Measurements from ENCODE around the gene CHST8.
"Not testable (repeated sequence)": the region's sequence is repeated elsewhere in the genome, so short reads cannot be mapped to it uniquely, and the experiment has no call there.

The CHST8 gene

DNA sequence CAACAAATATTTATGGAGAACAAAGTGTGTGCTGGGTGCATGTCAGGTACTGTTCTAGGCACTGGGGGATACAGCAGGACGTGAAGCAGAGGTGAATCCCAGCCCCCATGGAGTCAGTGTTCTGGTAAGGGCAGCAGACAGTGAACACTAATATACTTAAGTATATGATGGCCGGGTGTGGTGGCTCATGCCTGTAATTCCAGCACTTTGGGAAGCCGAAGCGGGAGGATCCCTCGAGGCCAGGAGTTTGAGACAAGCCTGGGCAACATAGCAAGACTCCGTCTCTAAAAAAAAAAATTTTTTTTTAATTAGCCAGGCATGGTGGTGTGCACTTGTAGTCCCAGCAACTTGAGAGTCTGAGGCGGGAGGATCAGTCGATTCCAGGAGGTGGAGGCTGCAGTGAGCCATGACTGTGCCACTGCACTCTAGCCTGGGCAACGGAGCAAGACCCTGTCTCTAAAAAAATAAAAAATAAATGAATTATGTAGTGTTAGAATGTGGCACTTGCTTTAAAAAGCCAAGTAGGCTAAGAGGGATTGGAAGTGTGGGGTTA, 22.6 kb downstream of the CHST8 start:
- DNase-seq (ENCODE audit: low read depth): no peak

DNA sequence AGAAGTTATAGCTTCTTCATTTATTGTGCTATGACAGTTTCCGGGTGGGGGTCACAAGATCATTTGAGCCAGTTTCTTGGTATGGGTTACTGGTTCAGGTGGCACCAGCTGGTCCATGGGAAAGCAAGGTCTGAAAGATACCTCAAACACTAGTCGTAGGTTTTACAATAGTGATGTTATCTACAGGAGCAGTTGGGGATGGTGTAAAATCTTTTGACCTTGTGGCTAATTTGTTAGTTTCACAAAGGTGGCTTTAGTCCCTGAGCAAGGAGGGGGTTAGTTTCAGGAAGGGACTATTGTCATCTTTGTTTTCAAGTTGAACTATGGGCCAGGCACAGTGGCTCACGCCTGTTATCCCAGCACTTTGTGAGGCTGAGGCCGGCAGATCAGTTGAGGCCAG, 24.6 kb downstream of the CHST8 start:
- no peak for DNase-seq (ENCODE audit: low read depth)

DNA sequence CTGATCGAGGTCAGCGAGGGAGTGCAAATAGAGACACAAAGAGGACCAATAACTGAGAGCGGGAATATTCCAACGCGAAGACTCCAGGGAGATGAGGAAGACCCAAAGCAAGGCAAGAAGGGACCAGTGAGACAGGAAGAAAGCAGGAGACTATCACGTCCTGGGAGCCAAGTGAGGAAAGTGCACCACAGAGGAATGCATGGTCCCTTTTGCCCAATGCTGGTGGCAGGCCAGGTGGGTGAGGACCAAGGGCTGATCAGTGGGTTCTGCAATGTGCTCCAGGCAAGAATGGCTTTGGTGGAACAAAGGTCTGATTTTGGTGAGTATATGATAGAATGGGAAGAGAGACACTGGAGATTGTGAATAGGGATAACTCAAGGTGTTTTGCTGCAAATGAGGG, 25.4 kb downstream of the CHST8 start:
- DNase-seq (ENCODE audit: low read depth): no peak

DNA sequence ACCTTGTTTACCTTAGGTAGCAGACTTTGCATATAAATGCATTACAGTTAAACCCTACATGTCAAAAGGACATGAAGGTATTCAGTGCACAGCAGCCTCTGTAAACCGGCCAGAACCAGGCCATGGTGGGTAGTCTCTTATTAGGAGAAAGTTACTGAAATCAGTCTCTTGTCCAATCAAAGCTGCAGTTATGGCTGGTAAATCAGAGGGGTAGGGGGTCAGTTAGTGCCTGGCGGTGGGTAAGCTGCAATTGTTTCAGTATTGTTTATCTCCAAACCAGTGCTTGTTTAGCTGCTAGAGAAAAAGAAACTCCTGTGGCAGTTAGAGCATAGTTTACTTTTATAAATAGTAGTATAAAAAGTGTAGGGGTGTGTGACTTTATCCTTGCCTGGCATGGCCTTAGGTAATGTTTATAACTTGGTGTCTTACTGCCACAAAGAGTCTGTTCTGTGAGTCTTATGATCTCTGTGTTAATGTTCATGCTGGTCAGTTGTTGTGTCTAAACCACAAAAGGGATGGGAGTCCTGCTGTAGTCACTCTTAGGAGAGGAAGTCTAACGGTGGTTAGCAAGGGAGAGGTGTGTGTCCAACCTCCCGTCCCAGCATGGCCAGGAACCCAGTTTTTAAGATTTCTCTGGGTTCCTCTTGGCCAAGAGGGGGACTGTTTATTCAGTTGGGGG, 28.0 kb downstream of the CHST8 start:
- no peak for DNase-seq (ENCODE audit: low read depth)

GRCh38 chr19:33653684-33654083, 31.9 kb downstream of the CHST8 start:
- no peak for DNase-seq (ENCODE audit: low read depth)

GRCh38 chr19:33654840-33655508, 33.2 kb downstream of the CHST8 start:
- DNase-seq (ENCODE audit: low read depth): no peak

- no peak for DNase-seq (ENCODE audit: low read depth)
Measured at GRCh38 chr19:33659835-33660234, 38.1 kb downstream of the CHST8 start.

GRCh38 chr19:33660410-33661124, 38.8 kb downstream of the CHST8 start:
- DNase-seq (ENCODE audit: low read depth): no peak

DNA sequence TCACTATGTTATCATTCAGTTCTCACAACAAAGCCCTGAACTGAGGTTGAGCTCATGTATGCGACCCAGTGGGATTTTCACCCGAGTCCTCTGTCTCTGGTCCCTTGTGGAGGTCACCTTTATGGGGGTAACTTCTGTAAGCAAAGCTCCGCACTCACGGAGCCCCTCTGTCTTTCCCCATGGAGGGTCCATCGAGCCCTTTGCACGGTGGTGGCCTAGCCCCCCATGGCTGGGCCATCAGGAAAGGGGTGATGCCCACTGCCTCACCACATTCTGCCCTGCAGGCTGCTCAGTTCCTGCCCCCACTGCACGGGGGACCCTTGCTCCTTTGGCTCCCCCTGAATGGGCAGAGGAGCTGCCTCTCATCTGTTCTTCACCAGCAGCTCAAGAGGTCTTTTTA, 39.6 kb downstream of the CHST8 start:
- DNase-seq (ENCODE audit: low read depth): no peak

- no peak for DNase-seq (ENCODE audit: low read depth)
Measured at GRCh38 chr19:33662391-33663092, 40.8 kb downstream of the CHST8 start.

DNA sequence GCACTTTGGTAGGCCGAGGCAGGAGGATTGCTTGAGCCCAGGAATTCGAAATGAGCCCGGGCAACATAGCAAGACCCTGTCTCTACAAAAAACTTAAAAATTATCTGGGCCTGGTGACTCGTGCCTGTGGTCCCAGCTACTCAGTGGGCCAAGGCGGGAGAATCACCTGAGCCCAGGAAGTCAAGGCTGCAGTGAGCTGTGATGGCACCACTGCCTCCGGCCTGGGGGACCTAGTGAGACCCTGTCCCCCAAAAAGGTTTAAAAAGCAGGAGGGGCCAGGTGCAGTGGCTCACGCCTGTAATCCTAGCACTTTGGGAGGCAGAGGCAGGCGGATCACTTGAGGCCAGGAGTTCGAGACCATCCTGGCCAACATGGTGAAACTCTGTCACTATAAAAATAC, 41.6 kb downstream of the CHST8 start:
- DNase-seq (ENCODE audit: low read depth): not testable (repeated sequence)

DNA sequence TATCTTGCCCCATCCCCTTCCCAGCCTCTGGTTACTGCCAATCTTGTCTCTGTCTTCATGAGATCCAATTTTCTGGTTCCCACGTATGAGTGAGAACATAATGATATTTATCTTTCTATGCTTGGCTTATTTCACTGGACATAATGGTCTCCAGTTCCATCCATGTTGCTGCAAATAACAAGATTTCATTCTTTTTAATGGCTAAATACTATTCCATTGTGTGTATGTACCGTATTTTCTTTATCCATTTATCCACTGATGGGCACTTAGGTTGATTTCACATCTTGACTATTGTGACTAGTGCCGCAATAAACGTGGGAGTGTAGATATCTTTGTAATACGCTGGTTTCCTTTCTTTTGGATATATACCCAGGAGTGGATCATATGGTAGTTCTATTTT, 43.0 kb downstream of the CHST8 start:
- no peak for DNase-seq (ENCODE audit: low read depth)

DNA sequence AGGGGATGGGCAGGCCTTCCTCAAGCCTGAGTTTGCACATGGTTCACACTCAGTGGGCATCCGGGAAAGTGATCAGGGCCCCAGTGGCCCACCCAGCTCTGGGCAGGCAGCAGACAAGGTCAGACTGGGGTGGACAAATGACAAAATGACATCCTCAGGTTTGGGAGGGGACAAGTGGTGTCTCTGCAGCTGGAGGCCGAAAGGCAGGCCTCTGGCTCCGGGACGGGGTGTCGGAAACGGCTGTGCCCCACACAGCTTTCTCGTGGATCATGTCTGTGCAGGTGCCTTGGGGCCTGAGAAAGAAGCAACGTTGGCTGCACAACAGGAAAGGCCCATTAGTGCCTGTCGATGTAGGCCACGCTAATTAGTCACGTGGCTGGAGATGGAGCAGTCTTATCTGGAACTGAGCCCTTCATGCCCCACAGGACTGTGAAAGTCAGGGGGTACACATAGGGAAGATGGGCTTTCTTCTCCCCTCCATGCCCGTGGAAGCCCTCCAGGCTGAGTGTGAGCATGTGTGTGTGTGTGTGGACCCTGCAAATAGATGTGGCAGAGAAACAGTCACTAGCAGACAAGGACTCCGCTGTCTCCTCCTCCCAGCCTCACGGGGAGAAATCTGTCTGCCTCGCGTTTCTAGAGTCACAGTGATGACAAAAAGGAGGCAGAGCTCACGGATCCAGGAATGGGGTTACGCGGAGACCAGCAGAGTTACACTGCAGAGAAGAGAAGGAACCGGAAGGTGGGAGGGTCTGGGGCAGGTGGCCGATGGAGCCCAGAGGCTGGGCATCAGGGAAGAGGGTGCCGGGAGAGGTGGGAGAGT, 44.2 kb downstream of the CHST8 start:
- DNase-seq (ENCODE audit: low read depth): no peak

GRCh38 chr19:33667141-33667650, 45.4 kb downstream of the CHST8 start:
- no peak for DNase-seq (ENCODE audit: low read depth)

GRCh38 chr19:33667881-33668280, 46.1 kb downstream of the CHST8 start:
- DNase-seq (ENCODE audit: low read depth): no peak

DNA sequence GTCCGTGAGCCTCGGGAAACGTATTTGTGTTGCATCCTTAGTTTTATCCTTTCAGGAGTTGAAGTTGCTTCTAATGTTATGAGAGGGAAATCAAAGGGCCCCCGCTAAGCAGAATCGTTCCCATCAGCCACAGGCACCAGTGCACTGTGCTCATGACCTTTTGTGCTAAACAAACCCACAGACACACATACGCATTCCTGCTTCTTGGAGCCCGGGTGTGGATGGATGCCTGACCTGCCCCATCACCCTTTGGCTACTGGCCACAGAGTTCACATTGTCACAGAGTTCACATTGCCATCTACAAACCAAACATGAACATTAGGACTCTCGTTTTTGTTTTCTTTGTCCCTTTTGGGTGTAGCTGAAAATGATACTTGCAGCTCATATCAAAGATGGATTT, 47.2 kb downstream of the CHST8 start:
- DNase-seq (ENCODE audit: low read depth): no peak

DNA sequence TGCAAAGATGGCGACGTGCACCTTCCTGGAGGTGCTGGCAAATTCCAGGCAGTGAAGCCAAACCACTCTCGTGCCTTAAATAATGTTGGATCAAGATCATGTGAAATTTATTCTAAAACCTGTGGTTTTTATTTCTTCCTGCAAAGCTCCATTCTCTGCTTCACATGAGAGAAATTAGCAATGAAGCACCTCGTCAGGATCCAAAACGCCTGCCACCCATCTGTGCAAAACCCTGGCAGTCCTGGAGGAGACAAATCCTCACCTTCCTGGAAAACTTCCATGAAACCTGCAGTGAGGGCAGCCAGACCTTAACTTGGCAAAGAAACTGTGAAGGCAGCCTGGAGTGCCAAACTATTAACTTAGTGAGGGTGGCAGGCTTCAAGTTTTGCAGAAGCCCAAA, 47.6 kb downstream of the CHST8 start:
- no peak for DNase-seq (ENCODE audit: low read depth)

- no peak for DNase-seq (ENCODE audit: low read depth)
Measured at GRCh38 chr19:33670398-33670797, 48.6 kb downstream of the CHST8 start.

- DNase-seq (ENCODE audit: low read depth): no peak
Measured at GRCh38 chr19:33671211-33671610, 49.5 kb downstream of the CHST8 start.

GRCh38 chr19:33673258-33673875, 51.6 kb downstream of the CHST8 start:
- DNase-seq (ENCODE audit: low read depth): no peak
